ENCODE measurements around the gene GLI1. TPM values are rescaled to one million over a fixed set of nuclear protein-coding genes. Genes with fewer than 3 reads are reported as not detected.

GLI1 gene
- polyA plus RNA-seq, 1 donor (not counting 4 experiments of a cell fraction or from before 2014, with no cell fraction given), result 1.0 TPM

DNA sequence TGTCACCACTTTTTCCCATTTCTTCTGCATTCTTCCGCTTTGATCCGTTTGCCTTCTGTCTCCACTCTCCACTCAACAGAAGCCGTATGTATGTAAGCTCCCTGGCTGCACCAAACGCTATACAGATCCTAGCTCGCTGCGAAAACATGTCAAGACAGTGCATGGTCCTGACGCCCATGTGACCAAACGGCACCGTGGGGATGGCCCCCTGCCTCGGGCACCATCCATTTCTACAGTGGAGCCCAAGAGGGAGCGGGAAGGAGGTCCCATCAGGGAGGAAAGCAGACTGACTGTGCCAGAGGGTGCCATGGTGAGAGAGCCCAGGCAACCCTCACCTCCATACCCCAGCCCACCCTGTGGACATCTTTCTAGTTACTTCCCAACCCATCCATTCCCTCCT lies 8.3 kb downstream of the GLI1 start:
- H3K9ac ChIP-seq (ENCODE audit: control insufficient read depth, extremely low read depth, insufficient read depth, low read length), result no peak overlapping the region
- FAIRE-seq, result no peak
- DNase-seq (ENCODE audit: low read depth, low spot score), result no peak
- dilution Hi-C loops (cut with MboI; ENCODE audit: extremely low pct_ligation_motif_present, low sequenced_read_pairs), result no loop called here
- H4K20me1 ChIP-seq (ENCODE audit: control insufficient read depth, extremely low read depth, insufficient read depth, low read length), result no peaks in the 10 kb centered on the region
- H3K36me3 ChIP-seq (ENCODE audit: control insufficient read depth in 2 of 2, extremely low read depth in 1 of 2, insufficient read depth in 2 of 2, low read length in 2 of 2), result no peaks in the 10 kb centered on the region
- H3K9me3 ChIP-seq (ENCODE audit: control insufficient read depth, low read depth, low read length), result no peaks in the 10 kb centered on the region
- no peaks in the 10 kb centered on the region for H3K9me1 ChIP-seq (ENCODE audit: control insufficient read depth, extremely low read depth, insufficient read depth, low read length)
- no peak overlapping the region for H2AFZ ChIP-seq (ENCODE audit: control insufficient read depth, low read length)
- H3K4me3 ChIP-seq (ENCODE audit: control insufficient read depth in 2 of 3, extremely low read depth in 1 of 3, insufficient read depth in 2 of 3, low read depth in 1 of 3, low read length in 3 of 3), result no peak overlapping the region
- no peak for TF ChIP-seq EZH2 (IDR thresholded peaks at IDR 0.05; ENCODE audit: low read length)
- no peak for TF ChIP-seq CTCF (optimal IDR thresholded peaks at IDR 0.05 in 1 of 3, IDR thresholded peaks at IDR 0.05 in 1 of 3, conservative IDR thresholded peaks at IDR 0.05 in 1 of 3; ENCODE audit: extremely low read depth in 1 of 3, insufficient read depth in 2 of 3, low read length in 3 of 3)
- H3K4me1 ChIP-seq (ENCODE audit: control insufficient read depth, extremely low read depth, insufficient read depth, low read length), result no peaks in the 10 kb centered on the region
- no peak overlapping the region for H3K4me2 ChIP-seq (ENCODE audit: control insufficient read depth, extremely low read depth, insufficient read depth, low read depth, low read length)
- no peak overlapping the region for H3K27ac ChIP-seq (ENCODE audit: control insufficient read depth, insufficient read depth, low read length)
- peaks cover 61% of the 10 kb centered on the region for H3K27me3 ChIP-seq (ENCODE audit: control insufficient read depth, extremely low read depth, insufficient read depth, low read length)
- H3K79me2 ChIP-seq (ENCODE audit: control insufficient read depth, insufficient read depth, low read length), result no peaks in the 10 kb centered on the region

DNA sequence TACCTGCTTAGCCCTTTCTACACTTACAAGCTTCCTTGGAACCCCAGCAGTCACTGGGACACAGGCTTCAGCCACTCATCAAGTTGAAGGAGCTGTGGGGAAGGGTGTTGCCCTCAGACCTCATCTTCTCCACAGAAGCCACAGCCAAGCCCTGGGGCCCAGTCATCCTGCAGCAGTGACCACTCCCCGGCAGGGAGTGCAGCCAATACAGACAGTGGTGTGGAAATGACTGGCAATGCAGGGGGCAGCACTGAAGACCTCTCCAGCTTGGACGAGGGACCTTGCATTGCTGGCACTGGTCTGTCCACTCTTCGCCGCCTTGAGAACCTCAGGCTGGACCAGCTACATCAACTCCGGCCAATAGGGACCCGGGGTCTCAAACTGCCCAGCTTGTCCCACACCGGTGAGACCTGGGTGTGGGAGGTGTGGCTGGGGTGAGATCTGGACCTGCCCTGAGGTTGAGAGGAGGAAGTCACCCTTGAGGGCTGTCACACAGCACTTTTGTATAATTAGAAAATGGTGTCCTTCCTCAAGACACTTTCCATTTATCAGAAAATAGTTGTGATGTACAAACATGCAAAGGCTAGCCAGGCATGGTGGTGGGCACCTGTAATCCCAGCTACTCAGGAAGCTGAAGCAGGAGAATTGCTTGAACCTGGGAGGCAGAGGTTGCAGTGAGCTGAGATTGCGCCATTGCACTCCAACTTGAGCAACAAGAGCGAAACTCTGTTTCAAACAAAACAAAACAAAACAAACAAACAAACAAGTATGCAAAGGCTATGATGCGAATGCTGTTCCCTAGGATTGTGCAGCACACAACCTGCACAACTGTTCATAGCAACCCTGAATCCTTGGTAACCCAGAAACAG lies 9.9 kb downstream of the GLI1 start:
- DNase-seq (ENCODE audit: low read depth, low spot score) (no peak), FAIRE-seq (no peak)
- no peak overlapping the region for H3K4me2 ChIP-seq (ENCODE audit: control insufficient read depth, extremely low read depth, insufficient read depth, low read depth, low read length)
- H3K27ac ChIP-seq (ENCODE audit: control insufficient read depth, insufficient read depth, low read length), result no peak overlapping the region
- TF ChIP-seq EZH2 (IDR thresholded peaks at IDR 0.05; ENCODE audit: low read length), result no peak
- TF ChIP-seq CTCF (optimal IDR thresholded peaks at IDR 0.05 in 1 of 3, IDR thresholded peaks at IDR 0.05 in 1 of 3, conservative IDR thresholded peaks at IDR 0.05 in 1 of 3; ENCODE audit: extremely low read depth in 1 of 3, insufficient read depth in 2 of 3, low read length in 3 of 3), result no peak
- no peaks in the 10 kb centered on the region for H3K4me1 ChIP-seq (ENCODE audit: control insufficient read depth, extremely low read depth, insufficient read depth, low read length)
- dilution Hi-C loops (cut with MboI; ENCODE audit: extremely low pct_ligation_motif_present, low sequenced_read_pairs), result no loop called here
- H2AFZ ChIP-seq (ENCODE audit: control insufficient read depth, low read length), result no peak overlapping the region
- no peaks in the 10 kb centered on the region for H3K9me1 ChIP-seq (ENCODE audit: control insufficient read depth, extremely low read depth, insufficient read depth, low read length)
- H3K36me3 ChIP-seq (ENCODE audit: control insufficient read depth in 2 of 2, extremely low read depth in 1 of 2, insufficient read depth in 2 of 2, low read length in 2 of 2), result no peaks in the 10 kb centered on the region
- H4K20me1 ChIP-seq (ENCODE audit: control insufficient read depth, extremely low read depth, insufficient read depth, low read length), result no peaks in the 10 kb centered on the region
- no peak overlapping the region for H3K9ac ChIP-seq (ENCODE audit: control insufficient read depth, extremely low read depth, insufficient read depth, low read length)
- H3K4me3 ChIP-seq (ENCODE audit: control insufficient read depth in 2 of 3, extremely low read depth in 1 of 3, insufficient read depth in 2 of 3, low read depth in 1 of 3, low read length in 3 of 3), result no peak overlapping the region
- H3K9me3 ChIP-seq (ENCODE audit: control insufficient read depth, low read depth, low read length), result no peaks in the 10 kb centered on the region
- no peaks in the 10 kb centered on the region for H3K79me2 ChIP-seq (ENCODE audit: control insufficient read depth, insufficient read depth, low read length)
- peaks cover 71% of the 10 kb centered on the region for H3K27me3 ChIP-seq (ENCODE audit: control insufficient read depth, extremely low read depth, insufficient read depth, low read length)
